AG09319 (cell line): Measurements from ENCODE around the gene HMGCL.
"Not testable (repeated sequence)": the region's sequence is repeated elsewhere in the genome, so short reads cannot be mapped to it uniquely, and the experiment has no call there.

Experiments
- DNase-seq: peaks from one replicate; pipeline ENCODE4 v3.0.0-alpha.2; 2010; ENCODE audit warnings: low read depth; ENCODE audit errors: extremely low read depth
- CTCF ChIP-seq: IDR thresholded peaks from 2 replicates; pipeline ENCODE4 v1.5.1; 2011; ENCODE audit warnings: low read depth, mild to moderate bottlenecking, inconsistent platforms, low read length, moderate library complexity

Gene HMGCL

GRCh38 chr1:23809751-23810171 lies 15.5 kb downstream of the HMGCL start:
- peak; percentile 73 for TF ChIP-seq CTCF
- no peak for DNase-seq

GRCh38 chr1:23807453-23807852 lies 17.8 kb downstream of the HMGCL start:
- no peak for DNase-seq
- no peak for TF ChIP-seq CTCF

GRCh38 chr1:23806280-23806679 lies 18.9 kb downstream of the HMGCL start:
- DNase-seq = no peak
- TF ChIP-seq CTCF = no peak

GRCh38 chr1:23805025-23805424 lies 20.2 kb downstream of the HMGCL start:
- no peak for DNase-seq
- no peak for TF ChIP-seq CTCF

- no peak; the same call in 1 of the 2 replicates for TF ChIP-seq CTCF
- no peak for DNase-seq
Measured at GRCh38 chr1:23804183-23804835, 20.9 kb downstream of the HMGCL start.

GRCh38 chr1:23803674-23804073 lies 21.6 kb downstream of the HMGCL start:
- no peak for DNase-seq
- no peak for TF ChIP-seq CTCF

GRCh38 chr1:23802809-23803342 lies 22.4 kb downstream of the HMGCL start:
- not testable (repeated sequence) for DNase-seq

GRCh38 chr1:23801876-23802275 lies 23.4 kb downstream of the HMGCL start:
- no peak for TF ChIP-seq CTCF
- DNase-seq = no peak
